Astrocyte (in vitro differentiated cells and primary cell): ENCODE measurements around the gene RAP1GAP. TPM values are rescaled to one million over a fixed set of nuclear protein-coding genes. Genes with fewer than 3 reads are reported as not detected.
A peak's percentile ranks its signal among the peaks of the same experiment; 100 is the strongest.

ENCODE experiments used
- DNase-seq: peaks from one replicate; pipeline ENCODE4 v3.0.0-alpha.2; 2010; ENCODE audit warnings: low read depth
- FAIRE-seq: peaks from 2 replicates; lab custom pipeline; 2011; peaks lifted over from hg19 to GRCh38; lab: Jason Lieb, UNC
- H2AFZ ChIP-seq: 2 replicates; pipeline ENCODE4 v1.6.0; 2012; ENCODE audit warnings: low read depth, low read length, inconsistent platforms
- H3K27ac ChIP-seq: 2 replicates; pipeline ENCODE4 v1.5.1; 2011; ENCODE audit warnings: low read depth, low read length, inconsistent platforms
- H3K27me3 ChIP-seq: 2 replicates; pipeline ENCODE4 v1.6.0; 2011; ENCODE audit warnings: low read length, inconsistent platforms; ENCODE audit not compliant: insufficient read depth
- H3K36me3 ChIP-seq: 2 replicates; pipeline ENCODE4 v1.5.1; 2011; ENCODE audit warnings: low read length, inconsistent platforms; ENCODE audit not compliant: insufficient read depth
- H3K4me1 ChIP-seq: 2 replicates; pipeline ENCODE4 v1.5.1; 2011; ENCODE audit warnings: low read length, inconsistent platforms; ENCODE audit not compliant: insufficient read depth
- H3K4me2 ChIP-seq: 2 replicates; pipeline ENCODE4 v1.6.0; 2012; ENCODE audit warnings: low read length, inconsistent platforms
- H3K4me3 ChIP-seq: 2 replicates; pipeline ENCODE4 v1.5.1; 2011; ENCODE audit warnings: low read depth, mild to moderate bottlenecking, low read length, inconsistent platforms; ENCODE audit not compliant: insufficient read depth
- H3K79me2 ChIP-seq: 2 replicates; pipeline ENCODE4 v1.6.0; 2012; ENCODE audit warnings: mild to moderate bottlenecking, low read length, inconsistent platforms; ENCODE audit not compliant: insufficient read depth
- H3K9ac ChIP-seq: 2 replicates; pipeline ENCODE4 v1.6.0; 2012; ENCODE audit warnings: mild to moderate bottlenecking, low read length, inconsistent platforms
- H3K9me3 ChIP-seq: 2 replicates; pipeline ENCODE4 v1.5.1; 2012; ENCODE audit warnings: low read depth, mild to moderate bottlenecking, low read length, inconsistent platforms; ENCODE audit not compliant: insufficient read depth
- H4K20me1 ChIP-seq: 2 replicates; pipeline ENCODE4 v1.6.0; 2012; ENCODE audit warnings: low read length, inconsistent platforms; ENCODE audit not compliant: insufficient read depth
- H3K27ac Mint-ChIP-seq: one replicate; pipeline ENCODE4 v1.8.0; 2021; ENCODE audit warnings: mild to moderate bottlenecking, mixed read lengths; ENCODE audit not compliant: unreplicated experiment
- H3K27me3 Mint-ChIP-seq: one replicate; pipeline ENCODE4 v1.8.0; 2021; ENCODE audit warnings: low read depth, mixed read lengths; ENCODE audit not compliant: unreplicated experiment
- H3K36me3 Mint-ChIP-seq: one replicate; pipeline ENCODE4 v1.8.0; 2021; ENCODE audit warnings: low read depth, mixed read lengths; ENCODE audit not compliant: unreplicated experiment
- H3K4me1 Mint-ChIP-seq: one replicate; pipeline ENCODE4 v1.8.0; 2021; ENCODE audit warnings: low read depth, mixed read lengths; ENCODE audit not compliant: unreplicated experiment
- H3K4me3 Mint-ChIP-seq: one replicate; pipeline ENCODE4 v1.8.0; 2021; ENCODE audit warnings: mild to moderate bottlenecking, moderate library complexity, mixed read lengths; ENCODE audit not compliant: unreplicated experiment
- H3K9me3 Mint-ChIP-seq: one replicate; pipeline ENCODE4 v1.8.0; 2021; ENCODE audit warnings: mild to moderate bottlenecking, mixed read lengths; ENCODE audit not compliant: unreplicated experiment
- CTCF ChIP-seq: IDR thresholded peaks from 2 replicates; pipeline ENCODE4 v1.5.1; 2011; ENCODE audit warnings: low read depth, mild to moderate bottlenecking, inconsistent platforms, low read length, moderate library complexity; ENCODE audit not compliant: insufficient read depth
- EZH2 ChIP-seq: IDR thresholded peaks from 2 replicates; pipeline ENCODE4 v1.6.1; 2012; ENCODE audit warnings: mild to moderate bottlenecking, low read length, inconsistent platforms; ENCODE audit not compliant: insufficient read depth
- total RNA-seq: library from RNA; stranded (reverse); gene quantifications from 2 replicates; pipeline ENCODE4 v1.2.1, GENCODE V29; 2021

The RAP1GAP gene
- total RNA-seq, 1 donor from 2014 or later = 3.2 TPM

- H3K36me3 ChIP-seq = peaks cover 26% of the 10 kb centered on the region
Observed at GRCh38 chr1:21685946-21686678, 17.0 kb upstream of the RAP1GAP start.

GRCh38 chr1:21681426-21681825 lies 12.3 kb upstream of the RAP1GAP start:
- Mint-ChIP-seq H3K4me1 (no peaks in the 10 kb centered on the region), H3K36me3 (peaks cover 42% of the 10 kb centered on the region), H3K27me3 (no peaks in the 10 kb centered on the region), H3K4me3 (no peak overlapping the region), H3K27ac (no peak overlapping the region), H3K9me3 (peaks cover 7% of the 10 kb centered on the region)
- no peak overlapping the region for H3K9ac ChIP-seq
- no peaks in the 10 kb centered on the region for H4K20me1 ChIP-seq
- FAIRE-seq = no peak
- DNase-seq = no peak
- no peak overlapping the region for H3K27ac ChIP-seq
- H3K4me2 ChIP-seq = no peak overlapping the region
- no peaks in the 10 kb centered on the region for H3K27me3 ChIP-seq
- no peaks in the 10 kb centered on the region for H3K4me1 ChIP-seq
- no peak overlapping the region for H3K4me3 ChIP-seq
- H3K9me3 ChIP-seq = no peaks in the 10 kb centered on the region
- peaks cover 15% of the 10 kb centered on the region for H3K36me3 ChIP-seq
- TF ChIP-seq CTCF (no peak), EZH2 (no peak)
- H2AFZ ChIP-seq = no peak overlapping the region
- no peaks in the 10 kb centered on the region for H3K79me2 ChIP-seq

More at GRCh38 chr1:21685946-21686678, 17.0 kb upstream of the RAP1GAP start:
- FAIRE-seq (no peak), DNase-seq (no peak)
- no peaks in the 10 kb centered on the region for H3K4me1 Mint-ChIP-seq
- H4K20me1 ChIP-seq = no peaks in the 10 kb centered on the region
- H3K4me1 ChIP-seq = no peaks in the 10 kb centered on the region
- H3K9ac ChIP-seq = no peak overlapping the region
- no peaks in the 10 kb centered on the region for H3K9me3 ChIP-seq
- H3K4me3 ChIP-seq = no peak overlapping the region
- no peaks in the 10 kb centered on the region for H3K27me3 ChIP-seq
- H3K27ac ChIP-seq = no peak overlapping the region
- H3K27me3 Mint-ChIP-seq = no peaks in the 10 kb centered on the region
- no peaks in the 10 kb centered on the region for H3K79me2 ChIP-seq
- no peak for TF ChIP-seq EZH2
- H3K9me3 Mint-ChIP-seq = peaks cover 11% of the 10 kb centered on the region
- peaks cover 35% of the 10 kb centered on the region for H3K36me3 Mint-ChIP-seq
- H2AFZ ChIP-seq = no peak overlapping the region
- no peak overlapping the region for H3K4me2 ChIP-seq
- no peak overlapping the region for H3K27ac Mint-ChIP-seq
- no peak overlapping the region for H3K4me3 Mint-ChIP-seq

GRCh38 chr1:21680918-21681317 lies 11.8 kb upstream of the RAP1GAP start:
- Histone ChIP-seq H3K4me1 (no peaks in the 10 kb centered on the region), H3K4me3 (no peak overlapping the region), H2AFZ (no peak overlapping the region), H3K27ac (no peak overlapping the region), H4K20me1 (no peaks in the 10 kb centered on the region), H3K27me3 (no peaks in the 10 kb centered on the region), H3K79me2 (no peaks in the 10 kb centered on the region), H3K4me2 (no peak overlapping the region), H3K9ac (no peak overlapping the region), H3K9me3 (no peaks in the 10 kb centered on the region), H3K36me3 (peaks cover 11% of the 10 kb centered on the region)
- DNase-seq (peak; percentile 22), FAIRE-seq (no peak)
- Mint-ChIP-seq H3K27me3 (no peaks in the 10 kb centered on the region), H3K4me1 (no peaks in the 10 kb centered on the region), H3K9me3 (peaks cover 5% of the 10 kb centered on the region), H3K36me3 (peaks cover 38% of the 10 kb centered on the region), H3K4me3 (no peak overlapping the region), H3K27ac (no peak overlapping the region)
- TF ChIP-seq CTCF = no peak
